HG03378 (cell line): ENCODE results near the gene OR10P1.
"Not testable (repeated sequence)": the region's sequence is repeated elsewhere in the genome, so short reads cannot be mapped to it uniquely, and the experiment has no call there.

Source experiments
- ATAC-seq: cut with Tn5 transposase; IDR thresholded peaks from one replicate; pipeline ENCODE4 v1.9.1; 2021; ENCODE audit warnings: mild to moderate bottlenecking, moderate library complexity; ENCODE audit not compliant: unreplicated experiment

Gene OR10P1

GRCh38 chr12:55650620-55651298 is 14.1 kb downstream of the OR10P1 start:
- ATAC-seq: not testable (repeated sequence)

GRCh38 chr12:55651299-55651683 is 14.6 kb downstream of the OR10P1 start:
- ATAC-seq: no peak

DNA sequence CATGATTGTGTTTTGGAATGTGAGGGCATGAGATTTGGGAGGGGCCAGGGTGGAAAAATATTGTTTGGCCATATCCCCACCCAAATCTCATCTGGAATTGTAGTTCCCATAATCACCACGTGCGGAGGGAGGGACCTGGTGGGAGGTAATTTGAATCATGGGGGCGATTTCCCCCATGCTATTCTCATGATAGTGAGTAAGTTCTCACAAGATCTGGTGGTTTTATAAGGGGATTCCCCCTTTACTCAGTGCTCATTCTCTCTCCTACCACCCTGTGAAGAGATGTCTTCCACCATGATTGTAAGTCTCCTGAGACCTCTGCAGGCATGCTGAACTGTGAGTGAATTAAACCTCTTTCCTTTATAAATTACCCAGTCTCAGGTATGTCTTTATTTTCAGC is 15.7 kb downstream of the OR10P1 start:
- ATAC-seq: no peak

DNA sequence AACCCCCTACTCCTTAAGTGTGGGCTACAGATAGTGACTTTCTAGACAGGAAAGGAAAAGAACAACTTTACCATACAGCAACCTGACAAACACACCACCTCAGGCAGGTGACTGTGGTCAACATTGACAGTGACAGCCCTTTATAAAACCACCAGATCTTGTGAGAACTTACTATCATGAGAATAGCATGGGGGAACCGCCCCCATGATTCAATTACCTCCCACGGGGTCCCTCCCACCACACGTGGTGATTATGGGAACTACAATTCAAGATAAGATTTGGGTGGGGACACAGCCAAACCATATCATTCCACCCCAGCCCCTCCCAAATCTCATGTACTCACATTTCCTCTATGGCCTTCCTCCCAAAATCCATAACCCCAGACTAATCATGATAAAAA is 16.3 kb downstream of the OR10P1 start:
- ATAC-seq: no peak

- ATAC-seq: no peak
These were observed 18.0 kb downstream of the OR10P1 start for GRCh38 chr12:55654511-55655214.

DNA sequence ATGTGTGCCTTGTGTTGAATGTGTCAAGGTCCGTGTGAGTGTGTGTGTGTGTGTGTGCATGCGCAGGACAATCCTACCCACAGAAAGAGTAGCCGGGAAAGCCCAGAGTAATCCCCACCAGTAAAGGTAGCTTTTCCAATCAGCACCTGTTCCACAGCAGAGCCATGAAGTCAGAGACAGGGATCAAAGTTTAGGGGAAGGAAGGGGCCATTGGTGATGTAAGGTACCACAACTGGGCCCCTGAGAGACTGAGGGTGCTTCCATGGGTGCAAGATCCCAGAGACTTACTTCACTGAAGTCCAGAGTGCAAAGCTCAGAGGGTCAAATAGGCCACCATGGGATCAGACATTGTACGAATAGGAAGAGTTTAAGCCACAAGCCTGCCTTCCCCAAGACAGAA is 20.5 kb downstream of the OR10P1 start:
- no peak for ATAC-seq

DNA sequence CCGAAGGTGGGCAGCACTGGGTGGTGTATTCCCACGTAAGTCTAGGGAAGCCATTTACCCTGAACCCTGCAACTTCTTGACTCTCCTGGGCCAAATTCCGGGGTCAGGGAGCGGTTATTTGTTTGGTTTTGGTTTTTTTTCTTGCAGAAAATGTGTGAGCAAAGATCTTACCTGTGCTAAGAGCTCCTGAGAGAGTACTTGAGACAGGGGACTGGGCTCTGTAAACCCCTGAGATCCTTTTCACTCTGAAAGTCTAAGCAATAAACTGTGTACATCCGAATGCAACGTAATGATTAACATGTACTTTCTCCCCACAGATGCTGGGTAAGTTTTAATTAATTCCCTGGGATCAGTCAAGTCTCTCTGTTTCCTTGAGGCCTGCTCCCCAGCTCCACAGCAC is 21.5 kb downstream of the OR10P1 start:
- ATAC-seq: no peak

GRCh38 chr12:55658635-55659391 is 22.1 kb downstream of the OR10P1 start:
- ATAC-seq: no peak

DNA sequence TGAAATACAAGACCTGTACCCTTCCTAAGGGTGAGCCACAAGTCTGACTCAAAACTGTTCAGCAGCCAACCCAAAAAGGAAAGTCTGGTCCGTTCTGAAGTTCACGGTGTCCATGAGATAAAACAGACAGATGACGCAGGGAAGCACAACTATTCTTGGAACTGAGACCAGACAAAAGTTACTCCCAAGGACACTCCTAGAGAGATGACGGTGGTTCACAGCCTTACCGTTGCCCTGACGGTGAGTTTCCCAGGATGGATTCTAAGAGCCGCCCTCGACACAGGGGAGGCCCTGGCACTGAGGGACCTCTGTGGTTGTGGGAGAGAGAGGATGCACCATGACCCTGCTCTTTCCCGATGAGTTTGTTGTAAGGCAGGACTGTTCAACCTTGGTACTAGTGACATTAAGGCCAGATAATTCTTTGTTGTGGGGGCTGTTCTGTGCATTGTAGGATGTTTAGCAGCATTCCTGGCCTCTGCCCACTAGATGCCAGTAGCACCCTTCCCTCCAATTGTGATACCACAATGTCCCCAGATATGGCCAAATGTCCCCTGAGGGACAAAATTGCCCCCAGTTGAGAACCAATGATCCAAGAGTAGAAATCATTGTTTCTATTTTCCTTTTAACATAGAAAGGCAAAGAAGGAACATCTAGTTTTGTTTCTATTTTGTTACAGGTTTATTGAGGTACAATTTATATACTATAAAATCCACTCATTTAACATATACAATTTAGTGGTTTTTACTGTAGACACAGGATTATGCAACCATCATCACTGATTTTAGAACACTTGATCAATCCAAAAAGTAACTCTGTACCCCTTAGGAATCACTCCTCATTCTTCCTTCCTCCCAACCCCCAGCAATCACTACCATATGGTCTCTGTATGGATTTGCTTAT is 23.0 kb downstream of the OR10P1 start:
- no peak for ATAC-seq

DNA sequence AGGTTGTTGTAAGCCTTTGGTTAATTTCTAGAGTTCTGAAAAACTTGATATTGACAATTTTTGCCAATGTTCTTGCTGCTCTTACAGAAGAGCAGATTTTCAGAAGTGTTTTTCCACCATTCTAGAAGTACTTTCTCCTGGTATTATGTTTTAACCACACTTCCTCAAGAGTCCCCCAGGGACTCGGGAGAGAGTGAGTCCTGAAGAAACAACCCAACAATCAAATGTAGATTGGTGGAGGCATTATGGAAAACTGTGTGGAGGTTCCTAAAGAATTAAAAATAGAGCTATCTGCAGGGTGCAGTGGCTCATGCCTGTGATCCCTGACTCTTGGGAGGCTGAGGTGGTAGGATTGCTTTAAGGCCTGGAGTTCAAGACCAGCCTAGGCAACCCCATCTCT is 26.7 kb downstream of the OR10P1 start:
- ATAC-seq: no peak

DNA sequence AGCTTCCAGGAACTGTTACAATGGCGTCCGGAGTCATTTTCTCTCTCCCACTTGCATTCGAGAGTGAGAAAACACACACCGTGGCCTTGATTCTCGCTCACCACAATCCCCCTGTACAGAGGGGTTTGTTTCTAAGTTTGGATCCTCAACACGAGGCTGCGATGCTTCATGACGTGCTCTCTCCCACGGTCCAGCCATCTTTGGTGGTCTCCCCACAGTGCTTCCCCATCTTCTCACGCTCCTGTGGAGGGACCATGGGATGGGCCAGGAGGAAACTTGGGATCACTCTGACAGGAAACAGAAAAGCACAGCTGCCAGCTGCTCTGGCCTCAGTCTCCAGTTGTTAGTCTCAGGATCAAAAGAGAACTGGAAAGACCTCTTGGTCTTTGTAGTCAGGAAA is 28.1 kb downstream of the OR10P1 start:
- no peak for ATAC-seq

- ATAC-seq: no peak
These were observed 29.8 kb downstream of the OR10P1 start for GRCh38 chr12:55666508-55666907.

DNA sequence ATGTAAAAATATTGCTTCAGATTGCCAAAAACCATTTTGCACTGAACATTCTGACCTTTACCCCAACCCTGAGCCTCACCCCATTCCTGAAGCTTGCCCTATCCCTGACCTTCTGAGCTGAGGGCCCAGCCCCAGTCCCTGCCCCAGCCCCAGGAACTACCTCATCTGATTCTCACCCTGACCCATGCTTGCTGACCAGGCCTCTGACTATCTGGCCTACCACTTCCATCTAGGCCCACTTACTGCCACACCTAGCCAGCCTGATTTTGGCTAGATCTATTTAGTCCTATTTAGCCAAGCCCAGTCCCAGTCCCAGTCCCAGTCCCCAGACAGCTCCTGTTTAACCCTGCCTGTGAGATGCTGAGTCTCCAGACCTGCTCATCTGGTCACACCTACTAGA is 33.6 kb downstream of the OR10P1 start:
- ATAC-seq: no peak

DNA sequence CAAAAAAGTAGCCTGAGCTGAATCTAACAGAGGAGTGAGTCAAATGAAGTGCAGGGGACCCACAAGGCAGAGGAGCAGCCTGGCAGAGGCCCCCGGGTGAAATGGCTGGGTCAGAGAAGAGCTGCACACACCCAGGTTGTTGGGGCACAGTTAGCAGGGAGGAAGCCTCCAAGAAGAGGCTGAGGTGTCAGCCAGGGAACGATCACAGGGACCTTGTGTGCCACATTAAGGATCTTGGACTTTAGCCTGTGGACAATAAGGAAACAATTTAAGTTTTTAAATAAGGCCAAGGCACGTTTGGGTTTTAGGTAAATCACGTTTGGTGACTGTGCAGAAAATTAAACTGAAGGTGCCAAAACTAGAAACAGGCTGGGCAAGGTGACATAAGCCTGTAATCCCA is 35.1 kb downstream of the OR10P1 start:
- no peak for ATAC-seq

- ATAC-seq: peak; percentile 100
These were observed 36.9 kb downstream of the OR10P1 start for GRCh38 chr12:55673638-55674037.

- no peak for ATAC-seq
These were observed 39.0 kb downstream of the OR10P1 start for GRCh38 chr12:55675666-55676065.

DNA sequence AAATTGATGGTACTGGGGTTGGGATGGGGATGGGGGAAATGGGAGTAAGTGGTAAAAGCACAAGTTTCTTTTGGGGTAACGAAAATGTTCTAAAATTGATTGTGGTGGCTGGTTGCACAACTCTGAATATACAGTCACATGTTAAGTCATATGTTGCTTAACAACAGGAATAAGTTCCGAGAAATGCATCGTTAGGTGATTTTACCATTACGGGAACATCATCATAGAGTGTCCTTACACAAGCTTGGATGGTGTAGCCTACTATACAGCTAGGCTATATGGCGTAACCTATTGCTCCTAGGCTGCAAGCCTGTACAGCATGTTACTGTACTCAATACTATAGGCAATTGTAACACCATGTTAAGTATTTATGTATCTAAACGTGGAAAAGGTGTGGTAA is 40.0 kb downstream of the OR10P1 start:
- ATAC-seq: no peak

DNA sequence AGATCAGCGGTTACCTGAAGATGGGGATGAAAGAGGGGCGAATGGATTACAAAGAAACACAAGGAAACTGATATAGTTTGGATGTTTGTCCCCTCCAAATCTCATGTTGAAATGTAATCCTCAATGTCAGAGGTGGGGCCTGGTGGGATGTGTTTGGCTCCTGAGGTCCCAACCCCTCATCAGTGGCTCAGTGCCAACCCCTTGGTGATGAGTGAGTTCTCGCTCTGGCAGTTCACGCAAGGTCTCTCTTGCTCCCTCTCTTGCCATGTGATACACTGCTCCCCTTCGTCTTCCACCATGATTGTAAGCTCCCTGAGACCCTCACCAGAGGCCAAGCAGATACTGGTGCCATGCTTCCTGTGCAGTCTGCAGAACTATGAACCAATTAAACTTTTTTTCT is 43.0 kb downstream of the OR10P1 start:
- no peak for ATAC-seq

DNA sequence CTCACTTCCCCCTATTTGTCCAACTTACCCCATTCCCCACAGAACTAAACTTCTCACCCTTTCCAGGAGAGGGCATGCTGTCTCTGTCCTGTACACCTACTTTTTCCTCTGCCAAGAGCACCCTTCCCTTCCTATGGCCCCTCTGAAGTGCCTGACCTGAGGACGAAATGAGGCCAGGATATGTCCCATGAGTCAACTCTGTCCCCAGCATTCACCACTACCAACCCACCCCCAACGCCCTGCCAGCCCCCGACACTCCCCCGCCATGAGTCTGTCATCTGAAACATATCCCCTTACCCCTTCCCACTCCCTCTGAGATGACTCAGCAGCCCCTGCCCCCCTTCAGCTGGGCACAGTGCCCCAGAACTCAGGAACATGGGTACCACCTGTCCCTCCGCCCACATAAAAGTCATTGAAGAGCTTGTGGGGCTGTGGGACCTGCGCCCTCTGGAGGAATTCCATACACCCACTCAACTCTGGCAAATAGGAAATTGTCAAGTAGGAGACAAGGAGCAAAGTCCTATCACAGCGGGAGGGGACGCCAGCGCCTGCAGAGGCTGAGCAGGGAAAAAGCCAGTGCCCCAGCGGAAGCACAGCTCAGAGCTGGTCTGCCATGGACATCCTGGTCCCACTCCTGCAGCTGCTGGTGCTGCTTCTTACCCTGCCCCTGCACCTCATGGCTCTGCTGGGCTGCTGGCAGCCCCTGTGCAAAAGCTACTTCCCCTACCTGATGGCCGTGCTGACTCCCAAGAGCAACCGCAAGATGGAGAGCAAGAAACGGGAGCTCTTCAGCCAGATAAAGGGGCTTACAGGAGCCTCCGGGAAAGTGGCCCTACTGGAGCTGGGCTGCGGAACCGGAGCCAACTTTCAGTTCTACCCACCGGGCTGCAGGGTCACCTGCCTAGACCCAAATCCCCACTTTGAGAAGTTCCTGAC is 44.7 kb downstream of the OR10P1 start:
- ATAC-seq: no peak
